Stimulated activated memory B cell treated with anti-CD40 and anti-IgM and Interleukin-4, amounts not matched to agents 10 μg/mL and 1 μg/mL and 100 μg/mL, for 72 hours (primary cell): ENCODE data around the gene MMP23B.
"Not testable (repeated sequence)": the region's sequence is repeated elsewhere in the genome, so short reads cannot be mapped to it uniquely, and the experiment has no call there.

ENCODE experiments used
- ATAC-seq: fragments of 150-1000 bp; cut with Tn5 transposase; 2 replicates; pipeline ENCODE4 v1.10.0; 2021
- H3K27ac Mint-ChIP-seq: one replicate; pipeline ENCODE4 v1.8.0; 2022; ENCODE audit warnings: mild to moderate bottlenecking, mixed read lengths
- H3K27me3 Mint-ChIP-seq: one replicate; pipeline ENCODE4 v1.8.0; 2022; ENCODE audit warnings: mixed read lengths
- H3K36me3 Mint-ChIP-seq: one replicate; pipeline ENCODE4 v1.8.0; 2022; ENCODE audit warnings: mixed read lengths
- H3K4me1 Mint-ChIP-seq: one replicate; pipeline ENCODE4 v1.8.0; 2022; ENCODE audit warnings: mixed read lengths
- H3K4me3 Mint-ChIP-seq: one replicate; pipeline ENCODE4 v1.8.0; 2022; ENCODE audit warnings: mild to moderate bottlenecking, moderate library complexity, mixed read lengths
- H3K9me3 Mint-ChIP-seq: one replicate; pipeline ENCODE4 v1.8.0; 2022; ENCODE audit warnings: mixed read lengths

Gene MMP23B

DNA sequence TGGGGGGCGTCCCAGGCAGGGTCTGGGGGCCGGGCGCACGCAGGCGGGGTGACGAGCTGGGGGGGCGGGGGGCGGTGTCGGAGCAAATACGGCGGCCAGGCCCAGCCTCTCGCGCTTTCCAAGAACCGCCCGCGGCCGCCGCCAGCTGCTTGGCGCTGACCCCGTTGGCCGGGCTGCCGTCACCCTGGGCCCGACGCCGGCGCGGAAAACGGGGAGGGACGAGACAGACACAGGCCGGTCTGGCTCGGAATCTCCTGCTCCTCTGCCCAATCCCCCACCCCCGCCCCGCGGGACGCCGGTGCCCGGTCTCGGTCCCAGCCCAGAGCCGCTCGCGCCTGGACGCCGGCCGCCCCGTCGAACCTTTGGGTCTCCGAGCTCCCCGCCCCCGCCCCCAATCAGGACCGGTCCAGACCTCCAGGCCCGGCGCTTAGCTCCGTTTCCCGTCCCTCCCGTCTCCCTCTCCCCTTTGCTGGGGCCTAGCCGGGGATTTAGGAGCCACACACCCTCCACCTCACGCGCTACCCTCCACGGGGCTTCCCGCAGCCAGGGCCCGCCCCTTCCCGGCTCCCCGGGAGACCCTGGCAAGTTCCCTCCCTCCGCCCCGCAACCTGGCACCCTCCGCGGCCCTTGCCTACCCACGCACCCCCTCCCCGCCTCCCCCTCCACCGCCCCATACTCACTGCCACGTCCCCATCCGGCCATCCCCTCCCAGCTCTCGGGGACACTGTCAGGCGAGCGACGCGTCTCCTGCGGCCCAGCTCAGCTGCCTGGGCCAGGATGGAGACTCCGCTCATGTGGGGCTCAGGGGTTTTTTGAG lies 800 bp upstream of the MMP23B start:
- peak overlapping the region; percentile 67 for H3K4me3 Mint-ChIP-seq
- H3K36me3 Mint-ChIP-seq = no peaks in the 10 kb centered on the region
- peaks cover 9% of the 10 kb centered on the region for H3K27me3 Mint-ChIP-seq
- H3K4me1 Mint-ChIP-seq = peaks cover 18% of the 10 kb centered on the region
- ATAC-seq = no peak
- H3K27ac Mint-ChIP-seq = peak overlapping the region; percentile 48
- H3K9me3 Mint-ChIP-seq = no peaks in the 10 kb centered on the region

DNA sequence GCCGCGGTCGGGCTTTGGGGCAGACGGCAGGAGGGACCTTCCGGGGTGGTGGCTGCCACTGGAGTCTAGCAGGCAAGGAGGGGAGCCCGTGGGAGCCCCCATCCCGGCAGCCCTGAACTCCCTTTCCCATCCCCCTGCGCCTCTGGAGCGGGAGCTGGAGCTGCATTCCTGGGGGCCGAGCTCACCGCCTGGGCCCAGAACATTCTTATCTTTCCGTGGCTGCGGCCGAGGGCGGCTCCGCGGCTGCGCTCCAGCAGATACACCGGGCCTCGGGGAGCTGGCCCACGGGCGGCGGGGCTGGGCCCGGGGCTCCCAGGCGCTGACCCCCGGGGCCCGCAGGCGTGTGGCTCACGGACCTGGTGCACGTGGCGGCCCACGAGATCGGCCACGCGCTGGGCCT lies 1.4 kb downstream of the MMP23B start:
- H3K27me3 Mint-ChIP-seq, H3K36me3 Mint-ChIP-seq, H3K4me3 Mint-ChIP-seq, H3K9me3 Mint-ChIP-seq, H3K27ac Mint-ChIP-seq, ATAC-seq: not testable (repeated sequence)
- peaks cover 18% of the 10 kb centered on the region for H3K4me1 Mint-ChIP-seq

- not testable (repeated sequence) for H3K36me3 Mint-ChIP-seq, ATAC-seq, H3K27me3 Mint-ChIP-seq, H3K4me3 Mint-ChIP-seq, H3K9me3 Mint-ChIP-seq, H3K27ac Mint-ChIP-seq
- peaks cover 16% of the 10 kb centered on the region for H3K4me1 Mint-ChIP-seq
These were observed 2.6 kb downstream of the MMP23B start for GRCh38 chr1:1634613-1635012.

DNA sequence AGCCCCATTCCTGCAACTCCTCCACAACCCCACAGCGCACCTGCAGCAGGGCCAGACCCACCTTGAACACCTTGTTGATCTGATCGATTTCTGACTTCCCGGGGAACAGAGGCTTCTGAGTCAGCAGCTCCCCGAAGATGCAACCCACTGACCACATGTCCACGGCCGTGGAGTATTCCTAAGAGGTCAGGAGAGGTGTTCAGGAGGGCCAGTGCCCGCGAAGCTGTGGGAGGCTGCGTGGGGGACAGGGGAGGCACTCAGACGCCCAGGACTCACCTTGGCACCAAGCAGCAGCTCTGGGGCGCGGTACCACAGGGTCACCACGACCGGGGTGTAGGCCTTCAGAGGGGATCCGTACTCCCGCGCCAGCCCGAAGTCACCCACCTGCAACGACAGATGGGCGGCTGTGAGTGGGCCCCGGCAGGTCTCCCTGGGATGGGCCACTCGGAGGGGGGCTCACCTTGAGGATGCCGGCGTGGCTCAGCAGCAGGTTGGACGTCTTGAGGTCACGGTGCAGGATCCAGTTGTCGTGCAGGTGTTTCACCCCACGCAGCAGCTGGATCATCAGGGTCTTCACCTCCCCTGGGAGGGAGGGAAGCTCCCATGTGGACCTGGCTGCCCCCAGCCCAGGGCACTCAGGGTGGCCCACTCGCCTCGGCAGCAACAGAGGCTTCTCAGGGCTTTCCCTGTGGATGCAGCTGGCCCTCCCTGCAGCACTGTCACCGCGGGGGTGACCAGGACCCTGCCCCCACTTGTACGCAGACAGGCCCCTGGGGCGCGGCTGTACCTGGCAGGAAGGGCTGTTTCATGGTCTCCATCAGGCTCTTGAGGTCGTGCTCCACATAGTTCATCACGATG lies 4.9 kb downstream of the MMP23B start:
- not testable (repeated sequence) for H3K36me3 Mint-ChIP-seq, H3K4me1 Mint-ChIP-seq

GRCh38 chr1:1637479-1637875 lies 5.5 kb downstream of the MMP23B start:
- H3K27me3 Mint-ChIP-seq, ATAC-seq, H3K4me3 Mint-ChIP-seq, H3K9me3 Mint-ChIP-seq, H3K27ac Mint-ChIP-seq, H3K4me1 Mint-ChIP-seq, H3K36me3 Mint-ChIP-seq: not testable (repeated sequence)

More for the DNA sequence above, 4.9 kb downstream of the MMP23B start:
- not testable (repeated sequence) for H3K4me3 Mint-ChIP-seq, H3K27me3 Mint-ChIP-seq, H3K9me3 Mint-ChIP-seq, ATAC-seq, H3K27ac Mint-ChIP-seq

- not testable (repeated sequence) for H3K27ac Mint-ChIP-seq, ATAC-seq, H3K4me3 Mint-ChIP-seq, H3K4me1 Mint-ChIP-seq, H3K9me3 Mint-ChIP-seq, H3K36me3 Mint-ChIP-seq, H3K27me3 Mint-ChIP-seq
These were observed 6.6 kb downstream of the MMP23B start for GRCh38 chr1:1638528-1638927.

GRCh38 chr1:1639368-1639767 lies 7.4 kb downstream of the MMP23B start:
- H3K9me3 Mint-ChIP-seq, H3K27ac Mint-ChIP-seq, H3K27me3 Mint-ChIP-seq, ATAC-seq, H3K4me1 Mint-ChIP-seq, H3K36me3 Mint-ChIP-seq, H3K4me3 Mint-ChIP-seq: not testable (repeated sequence)

DNA sequence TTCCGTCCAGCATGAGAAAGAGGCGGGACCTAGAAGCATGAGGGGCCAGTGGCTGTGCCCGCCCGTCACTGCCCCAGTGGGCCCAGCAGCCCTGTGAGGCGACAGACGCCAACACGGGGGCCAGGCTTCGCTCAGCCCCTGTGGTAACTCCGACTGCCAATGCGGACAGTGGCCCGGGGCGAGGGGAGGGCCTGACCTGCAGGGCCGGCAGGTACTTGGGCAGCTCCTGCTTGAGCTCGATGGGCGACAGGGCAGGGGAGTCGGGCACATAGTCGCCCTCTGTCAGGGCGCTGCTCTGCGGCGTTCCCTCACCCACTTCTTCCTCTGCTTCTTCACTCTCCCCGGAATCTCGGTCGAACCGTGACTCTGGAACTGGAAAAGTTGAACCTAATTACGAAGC lies 8.1 kb downstream of the MMP23B start:
- not testable (repeated sequence) for H3K4me3 Mint-ChIP-seq, H3K4me1 Mint-ChIP-seq, H3K36me3 Mint-ChIP-seq, ATAC-seq, H3K27ac Mint-ChIP-seq, H3K9me3 Mint-ChIP-seq, H3K27me3 Mint-ChIP-seq

DNA sequence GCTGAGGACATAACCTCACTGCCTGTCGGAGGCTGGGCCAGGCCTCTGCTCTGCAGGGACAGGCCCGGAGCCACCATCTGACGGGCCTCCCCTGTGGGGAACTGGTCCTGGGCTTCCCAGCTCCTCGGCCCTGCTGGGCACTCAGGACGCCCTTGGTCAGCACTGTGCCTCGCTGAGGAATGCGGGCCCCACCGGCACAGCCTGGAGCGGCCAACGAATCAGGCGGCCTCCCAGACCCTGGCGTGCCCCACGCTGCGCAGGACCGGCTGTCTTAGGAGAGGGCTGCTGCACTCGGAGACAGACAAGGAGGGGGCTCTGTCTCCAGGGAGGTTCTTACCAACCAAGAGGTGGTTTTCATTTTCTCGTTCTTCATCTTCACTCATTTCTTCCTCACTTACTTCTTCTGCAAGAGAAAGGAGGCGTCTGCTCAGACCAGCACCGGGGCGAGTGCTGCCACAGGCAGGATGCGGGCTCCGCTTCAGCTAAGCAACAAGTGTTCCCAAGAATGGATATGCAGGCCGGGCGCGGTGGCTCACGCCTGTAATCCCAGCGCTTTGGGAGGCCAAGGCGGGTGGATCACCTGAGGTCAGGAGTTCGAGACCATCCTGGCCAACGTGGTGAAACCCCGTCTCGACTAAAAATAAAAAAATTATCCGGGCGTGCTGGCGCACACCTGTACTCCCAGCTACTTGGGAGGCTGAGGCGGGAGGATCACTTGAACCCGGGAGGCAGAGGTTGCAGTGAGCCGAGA lies 8.9 kb downstream of the MMP23B start:
- H3K36me3 Mint-ChIP-seq, H3K4me1 Mint-ChIP-seq, H3K9me3 Mint-ChIP-seq, H3K27me3 Mint-ChIP-seq, ATAC-seq, H3K4me3 Mint-ChIP-seq, H3K27ac Mint-ChIP-seq: not testable (repeated sequence)

GRCh38 chr1:1646326-1646725 lies 14.4 kb downstream of the MMP23B start:
- peaks cover 43% of the 10 kb centered on the region for H3K36me3 Mint-ChIP-seq
- H3K4me3 Mint-ChIP-seq = not testable (repeated sequence)

GRCh38 chr1:1647567-1648241 lies 15.7 kb downstream of the MMP23B start:
- H3K4me3 Mint-ChIP-seq, ATAC-seq, H3K27me3 Mint-ChIP-seq, H3K27ac Mint-ChIP-seq, H3K9me3 Mint-ChIP-seq, H3K4me1 Mint-ChIP-seq: not testable (repeated sequence)
- H3K36me3 Mint-ChIP-seq = peaks cover 57% of the 10 kb centered on the region

More at GRCh38 chr1:1646326-1646725, 14.4 kb downstream of the MMP23B start:
- not testable (repeated sequence) for H3K27ac Mint-ChIP-seq, H3K27me3 Mint-ChIP-seq, H3K4me1 Mint-ChIP-seq, H3K9me3 Mint-ChIP-seq, ATAC-seq

DNA sequence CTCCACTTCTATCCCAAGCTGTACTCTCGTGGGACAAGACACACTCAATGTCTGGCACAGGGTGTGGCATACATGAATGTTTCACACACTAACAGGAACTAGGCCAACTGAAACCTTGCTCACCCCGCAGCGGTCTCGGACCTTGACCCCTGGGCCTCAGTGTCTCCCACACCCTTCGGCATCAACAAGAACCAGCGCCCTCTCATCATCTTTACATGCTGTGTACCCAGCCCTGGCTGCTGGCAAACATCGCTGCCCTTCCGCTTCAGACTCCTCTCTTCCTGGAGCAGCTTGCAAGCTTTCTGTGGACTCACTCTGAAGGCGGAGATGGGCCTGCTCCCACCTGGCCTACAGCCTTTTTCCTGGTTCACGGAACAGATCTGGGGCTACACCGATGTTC lies 16.3 kb downstream of the MMP23B start:
- not testable (repeated sequence) for H3K27ac Mint-ChIP-seq, H3K27me3 Mint-ChIP-seq, ATAC-seq, H3K4me1 Mint-ChIP-seq, H3K4me3 Mint-ChIP-seq, H3K9me3 Mint-ChIP-seq
- peaks cover 60% of the 10 kb centered on the region for H3K36me3 Mint-ChIP-seq

DNA sequence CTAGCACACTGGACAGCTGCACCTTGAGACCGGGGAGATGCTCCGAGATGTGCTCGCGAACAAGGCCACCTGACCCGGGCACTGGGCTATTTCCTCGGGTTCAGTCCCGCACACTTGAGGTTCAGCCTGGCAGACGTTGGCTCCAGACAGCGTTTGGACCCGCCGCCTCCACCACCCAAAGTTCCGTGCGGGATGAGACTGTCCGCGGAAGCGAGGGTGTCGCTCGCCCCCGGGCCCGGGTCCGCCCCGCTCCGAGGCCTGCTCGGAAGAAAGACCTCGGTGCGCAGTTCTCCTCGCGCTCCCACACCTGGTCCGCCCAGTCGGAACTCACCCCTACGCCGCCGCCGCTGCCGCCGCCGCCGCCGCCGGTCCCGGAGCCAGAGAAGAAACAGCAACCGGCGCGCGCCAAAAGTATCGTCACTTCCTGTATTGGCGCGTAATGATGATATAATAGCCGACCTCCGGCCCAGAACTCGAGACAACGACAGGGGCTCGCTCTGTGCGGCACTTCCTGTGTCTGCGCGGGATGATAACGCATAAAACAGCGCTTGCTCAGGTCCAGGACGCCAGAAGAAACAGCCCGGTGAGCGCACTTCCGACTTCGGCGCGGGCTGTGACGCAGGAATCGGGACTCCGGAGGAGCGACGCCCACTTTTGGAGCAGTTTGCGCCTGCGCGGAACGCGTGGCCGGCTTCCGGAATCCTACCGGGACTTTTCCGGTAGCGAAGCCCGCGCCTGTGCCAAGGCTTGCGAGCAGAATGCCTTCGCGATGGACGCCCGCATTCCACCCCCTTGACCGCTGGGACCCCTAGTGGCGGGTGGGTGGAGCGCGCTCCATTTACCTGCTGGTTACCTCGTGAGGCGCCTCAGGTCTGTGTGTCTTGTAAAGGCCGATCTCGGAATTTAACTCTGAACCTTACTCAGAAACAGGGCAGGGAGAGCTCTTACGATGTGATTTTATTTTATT lies 26.9 kb downstream of the MMP23B start, which contains the start of gene CDK11B:
TSS of gene CDK11B (minus strand) at position 422 of the 967 bp plus-strand sequence. CDS start 1,519 bp downstream, outside the sequence.
- H3K9me3 Mint-ChIP-seq, H3K27me3 Mint-ChIP-seq, H3K36me3 Mint-ChIP-seq, H3K4me1 Mint-ChIP-seq: not testable (repeated sequence)
- peak; percentile 95 for ATAC-seq
- Mint-ChIP-seq H3K27ac (peak within 1 kb of the TSS; percentile 99), H3K4me3 (peak within 1 kb of the TSS; percentile 92)

- H3K27ac Mint-ChIP-seq, ATAC-seq, H3K36me3 Mint-ChIP-seq, H3K27me3 Mint-ChIP-seq, H3K4me1 Mint-ChIP-seq, H3K9me3 Mint-ChIP-seq, H3K4me3 Mint-ChIP-seq: not testable (repeated sequence)
These were observed 30.4 kb downstream of the MMP23B start for GRCh38 chr1:1662392-1662791.
